SHP77 (cell line): ENCODE results near the gene FYN.

Source experiments
- DNase-seq, 2 experiments: peaks; one replicate each; lab custom pipeline; 2025; lab: John Stamatoyannopoulos, UW

The FYN gene

GRCh38 chr6:111806561-111807497, 66.4 kb downstream of the FYN start:
- no peak for DNase-seq

DNA sequence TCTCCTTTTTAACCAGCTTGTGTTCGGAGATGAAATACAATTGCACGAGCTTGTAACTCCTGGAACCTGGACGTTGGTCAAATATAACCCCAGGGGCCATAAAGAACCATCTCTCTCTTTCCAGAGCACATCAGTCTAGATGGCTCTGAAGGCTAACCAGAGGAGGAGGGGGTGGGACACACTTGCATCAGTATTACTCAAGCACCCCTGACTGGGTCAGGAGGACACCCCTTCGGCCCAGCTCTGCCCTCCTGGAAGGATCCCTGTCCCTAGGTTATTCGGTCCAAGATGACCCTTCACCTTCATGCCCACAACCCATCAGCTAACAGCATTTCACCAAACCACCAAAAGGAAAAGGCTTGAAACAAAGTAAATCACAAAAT, 67.1 kb downstream of the FYN start:
- no peak for DNase-seq

DNA sequence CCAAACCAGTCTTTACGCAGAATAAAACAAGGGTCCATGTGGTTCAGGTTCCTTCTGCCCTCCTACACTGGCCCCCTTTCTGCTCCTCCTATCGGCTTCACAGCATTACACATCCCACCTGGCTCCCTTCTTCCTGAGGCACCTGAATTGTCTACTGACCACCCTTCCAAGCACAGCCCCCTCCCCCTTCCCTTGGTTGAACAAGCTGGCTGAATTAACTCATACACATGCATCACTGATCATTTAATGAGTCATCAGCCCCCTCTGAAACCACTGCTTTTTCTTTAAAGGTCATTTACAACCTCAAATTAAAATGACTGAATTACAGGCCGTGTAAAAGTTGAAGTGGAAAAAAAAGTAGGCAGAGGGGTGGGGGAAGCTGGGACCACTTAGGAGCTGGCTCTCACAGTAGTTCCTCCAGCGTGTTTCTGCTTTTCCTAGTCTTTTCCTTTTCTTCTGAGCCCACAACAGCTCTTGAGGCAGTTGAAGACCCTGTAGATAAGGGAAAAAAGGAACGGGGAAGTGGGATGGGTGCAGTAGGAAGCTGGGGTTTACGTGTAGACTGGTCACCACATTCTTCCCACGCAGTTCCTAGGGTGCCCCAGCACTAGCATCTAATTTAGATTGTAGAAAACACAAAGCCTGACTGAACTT, 67.6 kb downstream of the FYN start:
- no peak for DNase-seq

GRCh38 chr6:111804627-111805235, 68.5 kb downstream of the FYN start:
- no peak for DNase-seq

- DNase-seq, result no peak
Observed at GRCh38 chr6:111803804-111804203, 69.4 kb downstream of the FYN start.

DNA sequence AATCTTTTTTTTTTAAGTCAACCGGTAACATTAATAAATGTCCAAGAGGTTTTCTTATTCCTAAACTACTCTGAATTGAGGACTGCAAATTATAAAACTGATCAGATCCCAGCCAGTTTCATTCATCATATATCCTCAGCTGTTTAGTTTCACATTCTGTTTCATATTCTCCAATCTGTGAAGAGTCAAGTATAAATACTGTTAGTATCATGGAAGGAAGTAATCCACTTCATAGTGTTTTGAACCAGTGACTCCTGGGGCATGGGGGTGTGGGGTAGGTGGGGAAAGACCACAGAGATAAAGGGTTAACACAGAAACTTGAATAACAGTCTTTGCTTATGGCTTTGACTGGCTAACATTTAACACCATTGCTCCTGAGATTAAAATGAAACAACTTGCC, 69.9 kb downstream of the FYN start:
- DNase-seq, result no peak

DNA sequence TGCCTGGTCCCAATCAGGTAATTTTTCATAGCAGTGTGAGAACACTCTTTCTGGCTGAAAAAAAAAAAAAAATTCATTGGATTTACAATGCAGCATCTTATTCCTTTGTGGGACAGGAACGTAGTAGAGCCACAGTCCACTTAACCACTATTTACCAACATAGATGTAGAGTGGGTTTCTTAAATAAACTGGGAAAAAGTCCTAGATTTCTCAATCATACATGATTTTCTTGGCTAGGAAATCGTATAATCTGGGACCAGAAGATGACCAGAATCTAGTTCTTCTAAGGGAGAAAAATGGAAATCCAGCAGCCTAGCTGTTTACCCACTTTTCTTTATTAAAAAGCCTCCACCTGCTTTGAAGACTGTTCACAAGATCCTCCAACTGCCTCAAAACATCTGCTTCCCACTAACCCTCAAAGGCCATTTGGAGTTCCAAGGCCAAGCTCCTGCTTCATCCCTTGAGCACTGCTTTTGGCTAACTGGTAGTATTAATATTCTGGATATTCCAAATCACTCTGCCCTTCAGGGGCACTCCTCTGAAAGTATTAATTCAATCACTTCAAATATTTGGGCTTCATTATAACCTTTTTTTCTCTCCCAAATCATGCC, 70.4 kb downstream of the FYN start:
- no peak for DNase-seq

GRCh38 chr6:111802015-111802414, 71.2 kb downstream of the FYN start:
- no peak for DNase-seq

- DNase-seq, result no peak
Observed at GRCh38 chr6:111800821-111801220, 72.4 kb downstream of the FYN start.

DNA sequence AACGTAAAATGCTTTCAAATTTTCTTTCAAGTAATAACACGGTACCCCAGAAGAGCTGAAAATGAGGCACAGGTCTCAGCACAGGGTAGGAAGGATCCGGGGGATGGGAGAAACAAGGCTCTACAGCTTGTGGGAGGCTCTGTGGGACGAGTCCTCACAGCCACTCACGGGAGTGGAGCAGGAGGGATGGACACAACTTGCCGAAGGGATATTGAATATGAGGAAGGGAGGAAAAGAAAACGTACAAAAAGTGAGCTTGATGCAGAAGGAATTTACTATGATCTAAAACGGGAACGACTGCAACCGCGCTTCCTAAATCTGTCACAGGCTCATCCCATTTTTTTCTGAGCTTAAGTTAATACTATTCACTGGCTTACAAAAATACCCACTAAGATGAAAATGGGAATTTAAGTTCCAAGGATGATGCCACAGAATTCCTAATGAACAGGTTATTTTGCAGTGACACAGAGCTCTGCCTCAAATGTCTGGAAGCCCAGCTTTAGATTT, 72.9 kb downstream of the FYN start:
- DNase-seq, result no peak

DNA sequence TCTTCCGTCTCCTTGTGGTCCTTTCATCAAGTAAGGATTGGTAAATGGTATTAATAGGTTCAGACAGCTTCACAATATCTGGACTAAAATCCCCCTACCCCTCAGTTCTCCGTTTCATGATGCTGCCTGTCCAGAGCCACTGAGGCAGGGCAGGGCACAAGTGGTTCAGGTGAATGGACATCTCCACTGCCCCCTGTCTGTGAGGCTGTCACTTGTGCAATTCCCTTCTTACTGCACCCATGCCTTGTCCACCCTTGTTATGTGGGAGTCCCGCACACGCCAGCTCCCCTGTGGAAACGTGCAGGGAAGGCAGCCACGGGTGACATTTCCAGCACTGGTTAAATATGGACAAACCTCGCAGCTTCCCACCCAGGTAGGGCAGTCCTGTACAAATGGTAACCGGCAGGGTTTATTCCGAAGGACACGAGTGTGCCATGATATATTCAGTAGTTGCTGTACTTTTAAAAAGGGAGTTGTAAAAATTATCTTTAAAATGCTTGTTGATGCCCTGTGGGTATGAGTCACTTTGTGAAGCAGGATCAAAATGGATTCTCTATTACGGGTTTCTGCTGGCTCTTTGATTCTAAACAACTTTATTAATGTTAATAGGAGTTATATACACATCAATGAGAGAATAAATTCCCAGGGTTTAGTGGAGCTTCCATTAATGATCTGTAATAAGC, 73.5 kb downstream of the FYN start:
- no peak for DNase-seq

DNA sequence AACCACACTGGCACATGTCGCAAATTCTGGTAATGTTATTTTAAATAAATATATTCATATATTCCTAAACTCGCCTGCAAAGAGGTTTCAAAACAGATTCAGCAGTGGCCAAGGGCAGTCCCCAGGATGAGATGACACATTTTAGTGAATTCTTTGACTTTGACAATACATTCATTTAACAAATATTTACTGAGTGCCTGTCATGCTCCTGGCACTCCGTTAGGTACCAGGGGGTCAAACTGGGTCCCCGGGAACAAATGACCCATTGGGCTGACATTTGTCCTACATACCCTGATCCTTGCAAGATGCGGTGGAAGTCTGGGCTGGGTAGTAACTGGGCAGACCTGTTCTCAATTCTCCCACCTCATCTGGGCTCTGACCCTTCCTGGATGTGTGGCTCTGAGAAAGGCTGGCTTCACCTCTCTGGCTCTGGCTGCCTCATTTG, 74.9 kb downstream of the FYN start:
- DNase-seq, result no peak

GRCh38 chr6:111796310-111796918, 76.8 kb downstream of the FYN start:
- no peak for DNase-seq

DNA sequence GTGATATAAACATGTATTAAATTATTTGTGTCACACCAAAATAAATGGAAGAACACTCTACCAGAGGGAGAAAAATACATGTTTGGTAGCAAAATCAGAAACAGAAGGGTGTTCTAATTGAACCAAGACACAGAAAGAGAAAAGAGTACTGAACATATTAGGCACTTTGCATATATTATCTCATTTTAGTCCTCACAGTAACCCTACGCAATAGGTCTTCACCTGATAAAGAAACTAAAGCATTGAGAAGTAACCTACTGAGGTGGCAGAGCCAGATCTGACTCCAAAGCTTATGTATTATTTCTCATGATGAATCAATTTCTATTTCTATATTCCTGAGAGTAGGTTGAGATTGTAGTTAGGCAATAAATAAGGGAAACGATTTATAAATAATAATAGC, 77.7 kb downstream of the FYN start:
- no peak for DNase-seq

- DNase-seq, result no peak
Observed at GRCh38 chr6:111794727-111795452, 78.4 kb downstream of the FYN start.

GRCh38 chr6:111794300-111794699, 79.0 kb downstream of the FYN start:
- no peak for DNase-seq

DNA sequence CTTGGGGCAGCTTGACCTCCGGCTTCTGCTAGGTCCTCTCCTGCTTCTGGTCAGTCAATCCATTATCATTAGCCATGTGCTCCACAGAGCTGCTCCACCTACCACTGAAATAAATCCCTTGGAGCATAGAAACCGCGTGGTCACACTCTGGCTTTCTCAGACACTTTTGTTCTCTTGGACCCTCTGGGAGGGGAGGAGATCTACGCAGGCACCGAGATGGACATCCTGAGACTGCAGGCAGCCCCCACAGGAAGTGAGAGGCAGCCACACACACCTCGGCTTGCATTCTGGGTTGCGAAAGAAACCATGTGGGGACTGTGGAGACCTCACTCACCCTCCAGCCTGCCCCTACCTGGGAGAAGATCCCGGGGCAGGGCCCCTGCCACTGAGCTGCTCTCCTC, 79.5 kb downstream of the FYN start:
- no peak for DNase-seq

- no peak for DNase-seq
Observed at GRCh38 chr6:111792914-111793700, 80.1 kb downstream of the FYN start.

DNA sequence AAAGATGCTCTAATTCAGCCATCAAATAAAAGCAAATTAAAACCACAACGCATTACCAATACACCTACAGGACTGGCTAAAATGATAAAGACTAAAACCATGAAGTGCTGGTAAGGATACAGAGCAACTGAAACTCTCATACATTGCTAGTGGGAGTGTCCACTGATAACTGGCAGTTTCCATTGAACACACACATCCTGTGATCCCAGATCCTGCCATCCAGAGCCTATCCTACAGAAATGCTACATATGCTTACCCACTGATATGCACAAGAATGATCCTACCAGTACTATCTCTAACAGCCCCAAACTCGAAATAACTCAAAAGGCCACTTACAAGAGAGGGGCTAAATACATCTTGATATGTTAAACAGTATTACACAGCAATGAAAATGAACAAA, 81.0 kb downstream of the FYN start:
- no peak for DNase-seq

DNA sequence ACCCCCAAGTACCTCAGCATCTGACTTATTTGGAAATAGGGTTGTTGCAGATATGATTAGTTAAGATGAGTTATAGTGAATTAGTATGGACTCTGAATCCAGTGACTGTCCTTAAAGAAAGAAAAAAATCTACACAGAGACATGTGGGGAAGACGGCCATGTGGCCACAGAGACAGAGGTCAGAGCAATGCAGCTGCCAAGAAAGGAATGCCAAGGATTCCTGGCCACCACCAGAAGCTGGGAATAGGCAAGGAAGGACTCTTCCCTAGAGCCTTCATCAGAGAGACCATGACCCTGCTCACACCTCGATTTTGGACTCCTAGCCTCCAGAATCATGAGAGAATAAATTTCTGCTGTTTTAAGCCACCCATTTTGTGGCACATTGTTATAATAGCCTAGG, 81.8 kb downstream of the FYN start:
- DNase-seq, result no peak
